ENCODE measurements around the gene KCNJ5.

DNA sequence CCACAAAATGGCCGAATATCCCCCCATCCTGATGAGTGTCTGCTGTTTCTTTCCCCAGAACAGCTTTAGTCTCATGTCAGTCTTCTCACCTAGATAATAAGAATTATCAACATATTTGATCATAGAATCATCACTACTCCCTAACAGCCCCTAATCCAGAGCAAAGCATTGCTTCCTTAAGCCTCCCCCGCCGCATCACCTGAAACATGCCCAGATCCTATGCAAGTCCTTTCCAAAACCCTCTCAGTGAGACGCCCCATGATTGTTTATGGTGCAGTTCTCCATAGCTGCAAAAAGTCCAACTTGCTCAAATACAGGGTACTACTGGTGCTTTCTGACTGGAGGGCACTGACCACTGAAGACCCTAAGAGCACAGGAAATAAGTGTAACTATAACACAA, 44.2 kb upstream of the KCNJ5 start:
- TF ChIP-seq RAD21 (IDR thresholded peaks at IDR 0.05; ENCODE audit: low read depth) (no peak), EP300 (IDR thresholded peaks at IDR 0.05; ENCODE audit: borderline replicate concordance) (no peak)
- TF ChIP-seq, protein P1, sequence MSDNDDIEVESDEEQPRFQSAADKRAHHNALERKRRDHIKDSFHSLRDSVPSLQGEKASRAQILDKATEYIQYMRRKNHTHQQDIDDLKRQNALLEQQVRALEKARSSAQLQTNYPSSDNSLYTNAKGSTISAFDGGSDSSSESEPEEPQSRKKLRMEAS (IDR thresholded peaks at IDR 0.05), result no peak
